ENCODE data around the gene RAET1E.
"Not testable (repeated sequence)": the region's sequence is repeated elsewhere in the genome, so short reads cannot be mapped to it uniquely, and the experiment has no call there.

Gene RAET1E

DNA sequence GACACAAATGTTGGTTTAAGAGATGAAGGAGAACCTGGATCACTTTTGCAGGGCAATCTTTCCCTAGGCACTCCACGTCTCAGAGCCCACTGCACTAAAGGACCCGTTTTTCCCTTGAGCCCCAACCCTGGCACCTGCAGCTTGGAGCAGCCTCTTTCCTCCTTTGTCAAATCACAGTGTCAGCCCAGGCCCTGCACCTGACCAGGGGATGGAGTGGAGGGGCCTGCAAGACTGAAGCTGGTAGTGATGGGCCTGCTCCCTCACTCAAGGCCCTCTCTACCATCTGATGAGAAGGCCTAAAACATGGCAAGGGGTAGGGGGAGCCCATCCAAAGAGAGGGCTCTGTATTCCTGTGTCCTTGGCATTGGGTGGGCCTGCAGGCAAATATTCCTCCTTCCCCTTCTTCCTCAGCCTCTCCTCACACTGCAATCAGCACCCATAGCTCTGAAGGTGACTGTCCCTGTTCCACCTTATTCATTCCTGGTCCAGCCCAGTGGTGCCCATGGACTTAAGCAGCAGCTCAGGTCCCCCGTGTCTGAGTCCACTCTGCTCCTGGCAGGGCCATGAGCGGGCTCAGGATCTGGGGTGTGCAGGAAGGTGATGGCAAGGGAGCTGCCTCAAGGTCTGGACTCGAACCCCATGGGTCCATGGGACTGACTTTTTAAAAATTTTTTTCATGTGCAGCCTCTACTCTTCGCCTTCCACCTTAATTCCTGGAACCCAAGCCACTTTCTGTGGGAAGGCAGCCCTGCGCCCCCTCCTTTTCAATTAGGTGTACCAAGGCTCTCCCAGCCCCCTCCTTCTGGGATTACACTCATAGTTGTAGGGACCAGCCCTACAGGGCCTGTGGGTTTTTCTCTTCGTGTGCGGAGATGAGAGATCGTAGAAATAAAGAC, 18.3 kb upstream of the RAET1E start:
- ChIA-PET CTCF (interaction anchor here (0.8 to 2.5 kb wide), 4 partner anchors 8 to 79 kb away, joined by 3 to 8 read pairs (median 4); no protein-coding TSS in a partner anchor), POLR2A (no interaction called here)
- no peak overlapping the region for H3K4me3 ChIP-seq (ENCODE audit: low read depth, low read length)
- TF ChIP-seq, protein P1, sequence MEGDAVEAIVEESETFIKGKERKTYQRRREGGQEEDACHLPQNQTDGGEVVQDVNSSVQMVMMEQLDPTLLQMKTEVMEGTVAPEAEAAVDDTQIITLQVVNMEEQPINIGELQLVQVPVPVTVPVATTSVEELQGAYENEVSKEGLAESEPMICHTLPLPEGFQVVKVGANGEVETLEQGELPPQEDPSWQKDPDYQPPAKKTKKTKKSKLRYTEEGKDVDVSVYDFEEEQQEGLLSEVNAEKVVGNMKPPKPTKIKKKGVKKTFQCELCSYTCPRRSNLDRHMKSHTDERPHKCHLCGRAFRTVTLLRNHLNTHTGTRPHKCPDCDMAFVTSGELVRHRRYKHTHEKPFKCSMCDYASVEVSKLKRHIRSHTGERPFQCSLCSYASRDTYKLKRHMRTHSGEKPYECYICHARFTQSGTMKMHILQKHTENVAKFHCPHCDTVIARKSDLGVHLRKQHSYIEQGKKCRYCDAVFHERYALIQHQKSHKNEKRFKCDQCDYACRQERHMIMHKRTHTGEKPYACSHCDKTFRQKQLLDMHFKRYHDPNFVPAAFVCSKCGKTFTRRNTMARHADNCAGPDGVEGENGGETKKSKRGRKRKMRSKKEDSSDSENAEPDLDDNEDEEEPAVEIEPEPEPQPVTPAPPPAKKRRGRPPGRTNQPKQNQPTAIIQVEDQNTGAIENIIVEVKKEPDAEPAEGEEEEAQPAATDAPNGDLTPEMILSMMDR (IDR thresholded peaks at IDR 0.05; ENCODE audit: insufficient read depth, low read length, missing control alignments), result no peak
- no peak for DNase-seq (ENCODE audit: low read depth, low spot score)

DNA sequence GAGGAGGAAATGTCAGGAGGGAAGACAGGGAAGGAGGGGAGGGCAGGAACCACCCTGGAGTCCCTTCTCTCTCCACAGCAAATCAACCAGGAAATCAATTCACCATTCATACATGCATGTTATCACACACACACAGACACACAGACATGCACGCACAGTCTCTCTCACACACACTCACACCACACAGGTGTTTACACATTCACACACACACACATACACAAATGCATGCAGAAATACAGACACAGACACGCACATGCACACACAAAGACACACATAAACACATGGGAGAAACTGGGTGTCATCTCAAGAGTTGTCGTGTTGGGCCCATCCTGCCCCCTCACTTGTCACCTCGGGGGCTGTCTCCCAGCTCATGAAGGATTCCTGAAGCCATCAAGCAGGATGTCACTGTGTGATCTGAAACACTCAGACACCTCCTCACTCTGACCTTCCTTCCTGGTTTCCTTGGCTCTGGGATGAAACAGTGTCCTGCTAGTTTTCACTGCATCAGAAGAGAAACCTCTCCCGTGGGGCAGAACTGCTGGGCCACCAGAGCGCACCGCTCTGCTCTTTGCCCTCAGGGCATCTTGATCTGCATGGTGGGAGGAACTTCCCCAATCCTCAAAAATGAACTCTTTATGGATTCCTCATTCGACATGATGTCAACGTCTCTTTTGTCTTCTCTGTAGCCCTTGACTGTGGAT, 15.8 kb upstream of the RAET1E start:
- ChIA-PET POLR2A (no interaction called here), CTCF (interaction anchor here (0.9 to 1.5 kb wide), 2 partner anchors 9 to 78 kb away, joined by 3 to 4 read pairs; no protein-coding TSS in a partner anchor)
- TF ChIP-seq, protein P1 (IDR thresholded peaks at IDR 0.05; ENCODE audit: insufficient read depth, low read length, missing control alignments), result no peak
- no peak overlapping the region for H3K4me3 ChIP-seq (ENCODE audit: low read depth, low read length)
- DNase-seq (ENCODE audit: low read depth, low spot score), result no peak

DNA sequence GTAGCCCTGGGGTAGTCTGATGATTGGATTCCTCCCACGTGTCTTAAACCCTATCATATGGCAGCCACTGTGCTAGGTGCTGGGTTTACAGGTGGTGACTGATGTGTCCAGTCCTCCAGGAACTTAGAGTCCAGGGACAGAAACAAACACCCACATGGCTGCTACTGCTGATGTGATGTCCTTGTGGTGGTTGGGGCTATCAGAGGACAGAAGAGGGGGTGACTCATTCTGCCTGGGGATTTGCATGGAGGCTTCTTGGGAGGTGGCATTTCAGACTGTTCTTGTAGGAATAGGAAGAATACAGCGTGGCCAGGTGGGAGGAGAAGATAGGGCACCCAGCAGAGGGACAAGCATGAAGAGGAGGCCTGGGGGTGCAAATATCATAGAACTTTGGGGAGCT, 15.2 kb upstream of the RAET1E start:
- ChIA-PET CTCF (interaction anchor here (0.9 kb wide), 1 partner anchor 78 kb away, joined by 3 read pairs; no protein-coding TSS in a partner anchor), POLR2A (no interaction called here)
- H3K4me3 ChIP-seq (ENCODE audit: low read depth, low read length), result no peak overlapping the region
- TF ChIP-seq, protein P1 (IDR thresholded peaks at IDR 0.05; ENCODE audit: insufficient read depth, low read length, missing control alignments), result no peak
- no peak for DNase-seq (ENCODE audit: low read depth, low spot score)

DNA sequence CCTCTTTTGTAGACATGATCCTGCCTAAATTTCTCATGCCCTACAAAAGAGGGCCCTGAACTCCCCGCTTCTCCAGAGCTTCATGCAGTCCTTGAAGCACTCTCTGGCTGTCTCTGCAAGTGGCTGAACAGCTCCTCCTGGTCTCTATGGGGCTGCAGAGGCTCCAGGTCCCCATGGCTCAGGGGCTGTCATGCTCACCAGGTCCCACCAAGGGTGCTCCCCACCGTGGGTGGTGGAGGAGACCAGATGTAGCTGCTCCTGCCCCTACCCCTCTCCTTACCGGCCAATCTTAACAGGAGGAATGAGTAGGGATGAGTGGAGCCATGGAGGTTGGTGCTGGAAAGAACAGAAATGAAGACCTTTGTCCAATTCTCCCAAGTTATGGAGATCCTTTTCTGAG, 14.8 kb upstream of the RAET1E start:
- POLR2A ChIA-PET; CTCF ChIA-PET; H3K4me3 ChIP-seq (ENCODE audit: low read depth, low read length); DNase-seq (ENCODE audit: low read depth, low spot score): not testable (repeated sequence)

DNA sequence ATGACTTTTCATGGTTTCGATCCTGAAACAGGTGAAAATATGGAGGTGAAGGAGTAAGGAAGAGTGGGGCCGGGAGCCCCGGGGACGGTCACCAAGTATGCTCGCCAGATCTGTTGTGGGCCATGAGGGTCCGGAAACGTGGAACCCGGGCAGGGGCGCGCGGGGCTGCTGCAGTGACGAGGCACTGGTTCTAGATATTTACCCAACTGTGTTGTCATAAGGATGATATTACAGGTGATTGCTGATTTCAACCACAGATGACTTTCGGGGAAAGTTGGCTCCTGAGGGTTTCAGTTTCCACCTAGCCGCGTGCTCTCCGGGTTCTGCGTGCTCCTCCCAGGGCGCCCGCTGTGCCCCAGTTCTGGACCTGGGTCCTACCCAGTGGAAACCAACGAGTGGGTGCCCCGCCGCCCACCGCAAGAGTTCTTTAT, 12.8 kb upstream of the RAET1E start:
- POLR2A ChIA-PET, result no interaction called here
- CTCF ChIA-PET, result no interaction called here
- H3K4me3 ChIP-seq (ENCODE audit: low read depth, low read length), result no peak overlapping the region
- no peak for DNase-seq (ENCODE audit: low read depth, low spot score)
- TF ChIP-seq, protein P1 (IDR thresholded peaks at IDR 0.05; ENCODE audit: insufficient read depth, low read length, missing control alignments), result no peak

DNA sequence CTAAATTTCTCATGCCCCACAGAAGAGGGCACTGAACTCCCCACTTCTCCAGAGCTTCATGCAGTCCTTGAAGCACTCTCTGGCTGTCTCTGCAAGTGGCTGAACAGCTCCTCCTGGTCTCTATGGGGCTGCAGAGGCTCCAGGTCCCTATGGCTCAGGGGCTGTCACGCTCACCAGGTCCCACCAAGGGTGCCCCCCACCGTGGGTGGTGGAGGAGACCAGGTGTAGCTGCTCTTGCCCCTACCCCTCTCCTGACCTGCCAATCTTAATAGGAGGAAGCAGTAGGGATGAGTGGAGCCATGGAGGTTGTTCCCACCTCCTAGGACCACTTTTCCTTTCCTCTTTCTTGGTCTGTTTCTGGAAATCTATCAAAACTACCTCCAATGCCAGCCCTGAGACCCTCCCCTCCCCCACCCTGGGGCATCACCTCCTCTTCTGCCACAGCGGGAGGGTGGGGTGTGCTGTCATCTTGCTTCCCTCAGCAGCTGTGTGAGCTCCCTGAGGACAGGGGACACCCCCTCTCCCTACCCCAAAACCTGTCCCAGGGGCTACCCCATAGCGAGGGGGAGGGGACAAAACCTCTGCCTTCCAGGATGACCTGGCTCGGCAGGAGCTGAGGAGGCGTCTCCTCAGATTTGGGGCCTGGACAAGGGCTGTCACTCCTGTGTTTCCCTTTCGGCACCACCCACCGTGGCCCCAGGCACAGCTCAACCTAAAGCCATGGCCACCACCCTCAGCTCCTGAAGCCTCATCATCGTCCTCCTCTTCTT, 12.0 kb upstream of the RAET1E start:
- TF ChIP-seq, protein P1 (IDR thresholded peaks at IDR 0.05; ENCODE audit: insufficient read depth, low read length, missing control alignments), result no peak
- ChIA-PET POLR2A (no interaction called here), CTCF (interaction anchor here (0.8 kb wide), 1 partner anchor 17 kb away, joined by 3 read pairs; no protein-coding TSS in a partner anchor)
- DNase-seq (ENCODE audit: low read depth, low spot score), result no peak
- H3K4me3 ChIP-seq (ENCODE audit: low read depth, low read length), result no peak overlapping the region

DNA sequence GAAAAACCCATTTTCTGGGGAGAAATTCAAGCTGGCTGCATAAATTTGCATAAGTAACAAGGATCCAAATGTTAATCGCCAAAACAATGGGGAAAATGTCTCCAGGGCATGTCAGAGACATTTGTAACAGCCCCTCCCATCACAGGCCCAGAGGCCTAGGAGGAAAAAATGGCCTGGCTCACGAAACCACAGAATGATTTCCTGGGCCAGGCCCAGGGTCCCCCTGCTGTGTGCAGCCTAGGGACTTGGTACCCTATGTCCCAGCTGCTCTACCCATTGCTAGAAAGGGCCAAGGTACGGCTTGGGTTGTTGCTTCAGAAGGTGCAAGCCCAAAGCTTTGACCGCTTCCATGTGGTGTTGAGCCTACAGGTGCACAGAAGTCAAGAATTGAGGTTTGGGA, 10.6 kb upstream of the RAET1E start:
- DNase-seq (ENCODE audit: low read depth, low spot score); CTCF ChIA-PET; H3K4me3 ChIP-seq (ENCODE audit: low read depth, low read length); POLR2A ChIA-PET: not testable (repeated sequence)

All from AG04449 (cell line).